Stomach (tissue), 9 donors: ENCODE data around the gene SF3A1. TPM values are rescaled to one million over a fixed set of nuclear protein-coding genes. Genes with fewer than 3 reads are reported as not detected.

ENCODE experiments used
- DNase-seq, 2 donors: peaks; one replicate each; pipeline versions ENCODE4 v3.0.0 to v3.0.0-alpha.2; 2013 to 2019
- H3K27ac ChIP-seq, 5 donors: fragments of 200-600 bp in 4 of 5; sonication (generic) in 4 of 5; one replicate each; pipeline ENCODE4 v1.5.1; 2013 to 2019; ENCODE audit warnings: mild to moderate bottlenecking in 1 of 5, moderate library complexity in 1 of 5
- H3K27me3 ChIP-seq, 3 donors: fragments of 200-600 bp; sonication (generic); one replicate each; pipeline ENCODE4 v1.5.1; 2017 to 2019; ENCODE audit warnings: mixed run types in 1 of 3
- H3K36me3 ChIP-seq, 4 donors: fragments of 200-600 bp; sonication (generic); 1 replicate in 3 of 4; 2 replicates in 1 of 4; pipeline ENCODE4 v1.5.1; 2016 to 2019
- H3K4me1 ChIP-seq, 4 donors: fragments of 200-600 bp; sonication (generic); one replicate each; pipeline ENCODE4 v1.5.1; 2016 to 2019
- H3K4me3 ChIP-seq, 4 donors: fragments of 200-600 bp; sonication (generic) in 3 of 4; one replicate each; pipeline ENCODE4 v1.5.1; 2016 to 2019; ENCODE audit warnings: mild to moderate bottlenecking in 1 of 4
- H3K9me3 ChIP-seq, 4 donors: fragments of 200-600 bp; sonication (generic); one replicate each; pipeline ENCODE4 v1.5.1; 2016 to 2019
- EP300 ChIP-seq: sonication (generic); formaldehyde crosslinking; IDR thresholded peaks from one replicate; pipeline ENCODE4 v1.6.1; 2017; ENCODE audit warnings: antibody characterized with exemption
- POLR2A ChIP-seq, 4 donors: fragments of 450-650 bp; IDR thresholded peaks; one replicate each; pipeline ENCODE4 v1.6.1; 2016; ENCODE audit warnings: antibody characterized with exemption in 4 of 4, control low read depth in 2 of 4, mild to moderate bottlenecking in 1 of 4, moderate library complexity in 1 of 4
- POLR2AphosphoS5 ChIP-seq, 3 donors: sonication (generic); formaldehyde crosslinking; IDR thresholded peaks; one replicate each; pipeline ENCODE4 v1.6.1; 2016; ENCODE audit warnings: antibody characterized with exemption in 3 of 3
- WGBS, 5 donors: extraction: QIAGEN DNeasy Blood & Tissue Kit in 3 of 5; methylation state at CpG; one replicate each; pipeline versions ENCODE4 v1.1.5 to v1.1.7; 2013 to 2018; 5-methylcytosine and 5-hydroxymethylcytosine counted together
- intact Hi-C: fragments of 100-400 bp; cut with DNase I; formaldehyde crosslinking; loops from one replicate; pipeline ENCODE4 v1.15.1; 2023; ENCODE audit warnings: low total_unique reads
- polyA plus RNA-seq, 3 donors: library from polyadenylated mRNA; stranded (reverse); fragments of 200-250 nt; gene quantifications; one replicate each; pipeline ENCODE4 v1.2.3, GENCODE V29; 2013
- total RNA-seq, 5 donors: library from RNA; depleted of rRNA; stranded (reverse); fragments of >200 nt; gene quantifications; one replicate each; pipeline versions ENCODE4 v1.1.0 to v1.2.3, GENCODE V29; 2014 to 2016
- TF ChIP-seq, protein P1 (sequence below), 7 experiments: fragments of 450-650 bp in 4 of 7; fragments of 200-600 bp in 3 of 7; sonication (generic) in 3 of 7; IDR thresholded peaks; one replicate each; pipeline ENCODE4 v1.5.1; 2016 to 2019; ENCODE audit warnings: antibody characterized with exemption in 7 of 7, control low read depth in 2 of 7, mild to moderate bottlenecking in 1 of 7
- donor health status: healthy with polysubstance abuse.
- donor health status: Bipolar disorder and iron deficiency.
- donor health status: healthy.

SF3A1 gene
- total and polyA plus RNA-seq, 8 donors, result 13.6 to 316 (median 30.6) TPM

DNA sequence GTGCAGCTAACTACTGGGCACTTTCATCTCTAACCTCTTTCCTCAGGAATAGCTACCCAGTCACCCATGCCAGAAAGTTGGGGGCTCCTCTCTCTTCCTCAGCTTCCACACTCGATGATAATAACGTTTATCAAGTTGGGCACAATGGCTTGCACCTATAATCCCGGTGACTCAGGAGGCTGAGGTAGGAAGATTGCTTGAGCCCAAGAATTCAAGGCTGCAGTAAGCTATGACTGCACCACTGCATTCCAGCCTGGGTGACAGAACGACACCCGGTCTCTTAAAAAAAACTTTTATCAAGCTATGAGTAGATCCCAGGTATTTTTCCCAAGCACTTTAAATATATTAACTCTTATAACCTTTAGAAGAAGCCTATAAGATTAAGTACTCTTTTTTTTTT, 2.0 kb downstream of the SF3A1 start:
- 31 to 54% (median 46%) methylated on average over 5 of the region's 5 CpGs for WGBS, 5 donors
- TF ChIP-seq, protein P1, sequence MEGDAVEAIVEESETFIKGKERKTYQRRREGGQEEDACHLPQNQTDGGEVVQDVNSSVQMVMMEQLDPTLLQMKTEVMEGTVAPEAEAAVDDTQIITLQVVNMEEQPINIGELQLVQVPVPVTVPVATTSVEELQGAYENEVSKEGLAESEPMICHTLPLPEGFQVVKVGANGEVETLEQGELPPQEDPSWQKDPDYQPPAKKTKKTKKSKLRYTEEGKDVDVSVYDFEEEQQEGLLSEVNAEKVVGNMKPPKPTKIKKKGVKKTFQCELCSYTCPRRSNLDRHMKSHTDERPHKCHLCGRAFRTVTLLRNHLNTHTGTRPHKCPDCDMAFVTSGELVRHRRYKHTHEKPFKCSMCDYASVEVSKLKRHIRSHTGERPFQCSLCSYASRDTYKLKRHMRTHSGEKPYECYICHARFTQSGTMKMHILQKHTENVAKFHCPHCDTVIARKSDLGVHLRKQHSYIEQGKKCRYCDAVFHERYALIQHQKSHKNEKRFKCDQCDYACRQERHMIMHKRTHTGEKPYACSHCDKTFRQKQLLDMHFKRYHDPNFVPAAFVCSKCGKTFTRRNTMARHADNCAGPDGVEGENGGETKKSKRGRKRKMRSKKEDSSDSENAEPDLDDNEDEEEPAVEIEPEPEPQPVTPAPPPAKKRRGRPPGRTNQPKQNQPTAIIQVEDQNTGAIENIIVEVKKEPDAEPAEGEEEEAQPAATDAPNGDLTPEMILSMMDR (IDR thresholded peaks at IDR 0.05), result no peak
- TF ChIP-seq POLR2AphosphoS5 (IDR thresholded peaks at IDR 0.05) (no peak), EP300 (no peak), POLR2A (IDR thresholded peaks at IDR 0.05) (no peak)
- peak overlapping the region in 2 of 4 donors; percentile 93 to 95 for H3K4me3 ChIP-seq
- intact Hi-C loops, result no loop called here
- H3K27ac ChIP-seq, result peak overlapping the region in 1 of 5 donors; percentile 98
- no peak for DNase-seq
- H3K4me1 ChIP-seq, result peaks cover 24 to 50% (median 41%) of the 10 kb centered on the region in 4 donors
- H3K9me3 ChIP-seq, result no peaks in the 10 kb centered on the region
- H3K27me3 ChIP-seq, result no peaks in the 10 kb centered on the region
- peaks cover 19 to 42% (median 41%) of the 10 kb centered on the region in 4 donors for H3K36me3 ChIP-seq

DNA sequence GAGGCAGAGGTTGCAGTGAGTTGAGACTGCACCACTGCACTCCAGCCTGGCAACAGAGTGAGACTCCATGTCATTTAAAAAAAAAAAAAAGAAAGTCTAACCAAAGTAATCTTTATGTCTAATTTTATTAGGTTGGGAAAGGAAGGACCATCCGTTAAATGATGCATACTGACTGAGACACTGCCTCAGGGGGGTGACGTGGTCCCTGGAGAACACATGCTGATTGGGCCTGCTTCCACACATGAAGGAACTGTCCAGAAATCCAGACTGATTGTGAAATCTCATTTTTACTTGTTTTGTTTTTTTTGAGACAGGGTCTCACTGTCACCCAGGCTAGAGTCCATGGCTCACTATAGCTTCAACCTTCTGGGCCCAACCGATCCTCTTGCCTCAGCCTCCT, 5.5 kb downstream of the SF3A1 start:
- Histone ChIP-seq H3K36me3 (peaks cover 40 to 76% (median 75%) of the 10 kb centered on the region in 4 donors), H3K4me1 (peaks cover 24 to 65% (median 45%) of the 10 kb centered on the region in 4 donors), H3K4me3 (no peak overlapping the region), H3K9me3 (no peaks in the 10 kb centered on the region), H3K27ac (no peak overlapping the region), H3K27me3 (no peaks in the 10 kb centered on the region)
- WGBS, 5 donors, result 88 to 98% (median 91%) methylated on average over 3 of the region's 3 CpGs
- intact Hi-C loops, result no loop called here
- no peak for DNase-seq
- TF ChIP-seq POLR2AphosphoS5 (IDR thresholded peaks at IDR 0.05) (no peak), POLR2A (IDR thresholded peaks at IDR 0.05) (no peak), EP300 (no peak)
- TF ChIP-seq, protein P1 (IDR thresholded peaks at IDR 0.05), result no peak

DNA sequence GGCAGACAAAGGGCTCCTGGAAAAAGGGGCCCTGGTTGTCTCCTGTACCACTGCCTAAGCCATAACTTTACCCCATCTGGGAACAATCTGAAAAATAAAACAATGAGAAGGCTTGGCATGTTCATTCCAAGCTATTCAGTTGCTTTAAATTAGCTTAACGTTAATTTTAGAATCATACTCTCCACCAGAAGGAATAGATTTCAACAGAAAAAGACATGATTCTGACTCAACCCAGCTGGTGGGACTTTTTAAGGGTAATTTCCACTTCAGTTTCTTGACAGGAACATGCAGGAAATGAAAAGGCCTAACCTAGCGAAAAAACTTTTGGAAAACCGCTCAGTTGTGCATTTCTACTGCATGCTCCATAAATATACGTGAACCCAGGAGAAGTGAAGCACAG, 7.9 kb downstream of the SF3A1 start:
- peaks cover under 1 to 41% (median 21%) of the 10 kb centered on the region in 4 donors for H3K4me1 ChIP-seq
- no peak overlapping the region for H3K4me3 ChIP-seq
- H3K9me3 ChIP-seq, result no peaks in the 10 kb centered on the region
- intact Hi-C loops, result no loop called here
- no peak for TF ChIP-seq POLR2A (IDR thresholded peaks at IDR 0.05)
- no peak for DNase-seq
- no peaks in the 10 kb centered on the region for H3K27me3 ChIP-seq
- 72 to 83% (median 75%) methylated on average over 4 of the region's 4 CpGs for WGBS, 5 donors
- H3K36me3 ChIP-seq, result peaks cover 64 to 99% (median 97%) of the 10 kb centered on the region in 4 donors
- H3K27ac ChIP-seq, result no peak overlapping the region

DNA sequence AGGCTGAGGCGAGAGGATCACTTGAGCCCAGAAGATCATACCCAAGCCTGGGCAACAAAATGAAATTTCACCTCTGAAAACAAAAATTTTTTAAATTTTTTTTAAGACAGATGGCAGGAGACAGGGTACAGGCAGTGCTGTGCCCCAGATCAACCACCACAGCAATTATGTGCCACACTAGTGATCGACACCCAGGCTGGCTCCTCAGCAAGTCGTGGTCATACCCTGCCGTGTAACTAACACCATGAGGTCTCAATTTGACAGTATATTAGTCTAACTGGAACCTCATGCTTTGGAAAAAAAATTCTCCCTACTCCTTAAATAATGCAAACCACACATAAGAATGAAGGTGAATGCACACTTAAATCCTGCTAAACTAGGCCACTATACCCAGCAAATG, 8.3 kb downstream of the SF3A1 start:
- intact Hi-C loops, result no loop called here
- Histone ChIP-seq H3K36me3 (peaks cover 68 to 99% (median 98%) of the 10 kb centered on the region in 4 donors), H3K27me3 (no peaks in the 10 kb centered on the region), H3K4me1 (peaks cover 0 to 37% (median 17%) of the 10 kb centered on the region in 4 donors), H3K4me3 (peak overlapping the region in 1 of 4 donors; percentile 13), H3K9me3 (no peaks in the 10 kb centered on the region), H3K27ac (no peak overlapping the region)
- no peak for DNase-seq
- WGBS, 5 donors, result 81 to 90% (median 84%) methylated on average over 4 of the region's 4 CpGs
- TF ChIP-seq, protein P1 (IDR thresholded peaks at IDR 0.05), result no peak
- TF ChIP-seq POLR2A (IDR thresholded peaks at IDR 0.05) (no peak), EP300 (no peak), POLR2AphosphoS5 (IDR thresholded peaks at IDR 0.05) (no peak)

DNA sequence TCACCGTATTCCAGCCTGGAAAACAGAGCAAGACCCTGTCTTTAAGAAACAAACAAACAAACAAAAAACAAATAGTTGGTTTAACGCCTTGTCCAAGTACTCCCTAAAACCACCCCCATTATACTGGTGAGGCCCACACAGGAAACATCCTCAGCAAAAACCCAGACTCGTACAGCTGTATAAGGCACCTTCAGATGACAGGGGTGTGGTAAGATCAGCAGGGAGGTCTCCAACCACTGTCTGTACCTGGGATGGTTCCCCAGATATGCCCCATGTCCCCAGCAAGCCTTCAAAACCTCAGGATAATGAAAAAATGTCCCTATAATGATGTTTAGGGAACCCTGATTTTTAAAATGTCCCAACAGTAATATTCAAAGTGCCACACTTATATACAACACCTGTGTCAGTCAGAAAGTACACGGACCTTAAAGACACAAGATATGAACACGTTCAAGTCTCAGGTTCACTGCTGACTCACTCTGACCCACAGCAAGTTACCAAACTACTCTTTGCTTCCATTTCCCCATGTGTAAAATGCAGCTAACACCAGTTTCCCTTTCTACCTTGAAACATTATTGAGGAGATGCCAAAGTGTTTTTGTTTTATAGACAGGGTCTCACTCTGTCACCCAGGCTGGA, 9.3 kb downstream of the SF3A1 start:
- Histone ChIP-seq H3K27me3 (no peaks in the 10 kb centered on the region), H3K36me3 (peaks cover 71 to 100% (median 100%) of the 10 kb centered on the region in 4 donors), H3K4me3 (no peak overlapping the region), H3K27ac (no peak overlapping the region), H3K9me3 (no peaks in the 10 kb centered on the region), H3K4me1 (peaks cover 0 to 37% (median 17%) of the 10 kb centered on the region in 4 donors)
- intact Hi-C loops, result no loop called here
- WGBS, 5 donors, result 51 to 65% (median 58%) methylated on average over 5 of the region's 5 CpGs
- no peak for TF ChIP-seq POLR2A (IDR thresholded peaks at IDR 0.05)
- TF ChIP-seq, protein P1 (IDR thresholded peaks at IDR 0.05), result no peak
- no peak for TF ChIP-seq EP300
- TF ChIP-seq POLR2AphosphoS5 (IDR thresholded peaks at IDR 0.05), result no peak
- no peak for DNase-seq
